Measurements from ENCODE around the gene SLC39A1. TPM values are rescaled to one million over a fixed set of nuclear protein-coding genes. Genes with fewer than 3 reads are reported as not detected.

Gene SLC39A1
- total and polyA plus RNA-seq, 2 of the 8 experiments (the other 6 are each of a cell fraction or from before 2014, with no cell fraction given), result 238 to 337 TPM

DNA sequence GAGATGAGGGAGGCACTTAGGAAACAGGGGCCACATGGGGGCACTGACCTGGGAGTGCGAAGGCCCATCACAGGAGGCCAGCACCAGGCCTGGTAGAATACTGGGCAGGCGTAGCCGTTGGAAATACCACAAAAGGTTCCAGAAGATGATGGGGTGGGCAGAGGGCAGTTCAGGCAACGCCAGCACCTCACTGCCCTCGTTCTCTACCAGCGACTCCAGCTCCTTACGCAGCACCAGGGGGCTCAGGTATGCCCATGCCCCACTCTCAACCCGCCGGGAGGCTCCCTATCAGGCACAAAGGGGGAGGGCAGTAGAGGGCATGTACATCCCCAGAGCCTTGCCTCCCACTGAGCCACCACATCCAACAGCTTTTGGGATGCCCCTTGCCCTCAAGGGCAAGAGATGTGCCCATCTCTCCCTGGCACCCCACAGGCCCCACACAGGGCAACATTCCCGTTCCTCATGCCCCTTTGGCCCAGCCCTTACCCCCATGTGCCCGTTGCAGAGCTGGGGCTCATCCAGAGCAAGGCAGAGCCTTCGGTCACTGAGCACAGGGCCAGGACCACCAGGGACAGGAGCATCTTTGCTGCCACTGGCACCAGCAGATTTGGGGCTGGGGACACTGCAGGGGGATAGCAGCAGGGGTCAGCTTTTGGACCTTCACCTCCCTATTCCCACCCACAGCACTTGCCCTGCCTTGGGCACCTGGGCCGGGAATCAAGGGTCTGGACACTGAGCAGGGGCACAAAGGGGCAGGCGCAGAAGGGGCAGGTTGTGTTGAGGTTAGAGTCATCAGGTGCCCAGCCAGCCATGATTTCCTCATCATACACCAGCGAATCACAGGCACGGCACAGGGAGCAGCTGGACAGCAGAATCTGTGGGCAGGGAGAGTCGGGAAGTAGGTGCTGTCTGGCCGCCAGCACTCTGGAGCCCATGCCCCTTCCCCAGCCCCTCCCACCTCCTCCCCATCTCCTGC lies 30.9 kb downstream of the SLC39A1 start (continued):
- TF ChIP-seq PHF8 (conservative IDR thresholded peaks at IDR 0.05; ENCODE audit: low read depth, low read length), result no peak
- TF ChIP-seq POLR2AphosphoS5 (IDR thresholded peaks at IDR 0.05; ENCODE audit: low read depth, low read length), result no peak
- TF ChIP-seq CBX8 (IDR thresholded peaks at IDR 0.05; ENCODE audit: borderline replicate concordance, low read depth, low read length), result no peak
- no peak for TF ChIP-seq CREB1 (IDR thresholded peaks at IDR 0.05)
- no peak for TF ChIP-seq EZH2 (IDR thresholded peaks at IDR 0.05; ENCODE audit: low read depth, low read length, severe bottlenecking)
- no peak for TF ChIP-seq SP2 (IDR thresholded peaks at IDR 0.05; ENCODE audit: low read length)
- TF ChIP-seq RAD21 (IDR thresholded peaks at IDR 0.05 in 1 of 2, conservative IDR thresholded peaks at IDR 0.05 in 1 of 2; ENCODE audit: low read depth in 2 of 2, low read length in 2 of 2), result no peak
